NCI-H1417 treated with DMSO at 0.1 percent for 48 hours (cell line): ENCODE results near the gene PSMB3.

Source experiments
- DNase-seq: peaks from one replicate; lab custom pipeline; 2025; lab: John Stamatoyannopoulos, UW

PSMB3 gene

DNA sequence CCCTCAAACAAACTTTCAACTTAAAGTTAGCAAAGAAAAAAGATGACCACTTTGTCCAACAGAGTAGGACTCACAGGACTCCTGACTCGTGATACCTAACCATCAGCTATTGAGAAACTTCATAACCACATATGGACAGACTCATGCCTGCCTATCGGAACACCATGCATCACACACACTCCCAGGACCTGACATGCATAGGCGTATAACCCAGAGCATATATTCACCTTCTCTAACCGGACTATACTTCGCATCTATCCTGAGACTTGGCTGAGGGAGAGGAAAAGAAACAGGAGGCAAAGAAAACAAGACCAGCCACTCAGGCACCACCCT is 44.6 kb downstream of the PSMB3 start:
- DNase-seq = no peak

DNA sequence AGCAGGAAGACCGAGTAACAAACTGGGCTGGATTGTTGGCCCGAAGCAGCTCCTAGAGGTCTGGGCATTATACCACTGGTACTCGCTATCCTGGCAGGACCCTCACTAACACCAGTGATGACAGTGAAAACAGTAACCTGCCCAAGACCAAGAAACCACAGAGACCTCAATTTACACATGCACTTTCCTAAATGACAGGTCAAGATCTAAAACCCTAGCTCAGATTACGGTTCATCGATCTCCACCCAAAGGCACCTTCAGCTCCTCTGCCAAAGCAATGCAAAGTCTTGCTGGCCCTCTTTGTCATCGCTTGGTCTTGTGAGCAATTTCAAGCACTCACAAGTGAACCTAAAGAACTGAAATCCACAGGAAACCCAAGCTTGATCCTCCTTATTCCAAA is 45.3 kb downstream of the PSMB3 start:
- no peak for DNase-seq

- DNase-seq = no peak
These were observed 46.3 kb downstream of the PSMB3 start for GRCh38 chr17:38798614-38799500.

- DNase-seq = peak; percentile 90
These were observed 47.1 kb downstream of the PSMB3 start, which contains the start of gene PIP4K2B for GRCh38 chr17:38799501-38800236. Gene PIP4K2B (minus strand): TSS chr17:38799556. CDS start chr17:38799424, 132 bp downstream.

DNA sequence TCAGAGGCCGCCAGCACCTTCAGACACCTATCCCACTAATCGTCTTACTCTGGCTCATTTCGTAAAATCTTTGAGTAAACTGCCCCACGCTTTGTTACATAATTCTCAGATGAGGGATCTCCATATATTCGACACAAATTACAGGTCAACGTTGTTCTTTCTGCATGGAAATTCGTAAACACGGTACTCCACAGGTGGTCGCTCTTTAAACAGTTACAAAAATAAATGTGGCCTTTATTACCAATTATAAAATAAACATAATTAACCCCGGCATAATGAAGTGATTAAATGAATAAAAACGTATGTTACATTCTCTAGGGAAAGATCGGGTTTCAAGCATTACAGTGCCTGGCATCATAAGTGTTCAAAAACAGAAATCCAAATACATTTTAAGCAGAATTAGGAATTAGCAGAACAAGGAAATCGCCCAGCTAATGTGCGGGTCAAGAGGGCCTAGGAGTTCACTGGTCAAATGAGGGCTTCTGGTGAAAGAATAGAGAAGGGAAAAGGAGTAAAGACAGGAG is 47.8 kb downstream of the PSMB3 start:
- DNase-seq = peak; percentile 39

DNA sequence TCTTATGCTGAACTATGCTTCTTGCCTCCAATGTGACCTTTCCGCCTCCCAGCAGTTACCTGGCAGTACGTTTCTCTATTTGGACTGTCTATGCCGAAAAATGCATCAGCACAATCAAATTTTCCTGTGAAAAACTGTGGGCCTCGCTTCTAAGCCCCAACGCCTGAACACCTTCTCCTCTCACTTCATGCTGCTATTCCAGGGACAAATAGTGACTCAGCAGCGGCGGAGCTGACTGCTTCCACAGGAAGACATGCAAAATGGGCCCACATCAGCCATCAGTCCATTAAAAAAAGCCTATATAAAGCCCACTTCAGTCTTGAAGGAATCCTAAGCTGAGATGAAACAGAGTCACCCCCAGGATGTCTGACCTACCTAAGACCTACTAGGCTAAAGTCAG is 57.3 kb downstream of the PSMB3 start:
- no peak for DNase-seq
